HG03103 (cell line): ENCODE measurements around the gene IGDCC3.
"Not testable (repeated sequence)": the region's sequence is repeated elsewhere in the genome, so short reads cannot be mapped to it uniquely, and the experiment has no call there.

Experiments used
- ATAC-seq: cut with Tn5 transposase; IDR thresholded peaks from one replicate; pipeline ENCODE4 v1.9.1; 2021; ENCODE audit warnings: low read depth; ENCODE audit not compliant: unreplicated experiment

Gene IGDCC3

DNA sequence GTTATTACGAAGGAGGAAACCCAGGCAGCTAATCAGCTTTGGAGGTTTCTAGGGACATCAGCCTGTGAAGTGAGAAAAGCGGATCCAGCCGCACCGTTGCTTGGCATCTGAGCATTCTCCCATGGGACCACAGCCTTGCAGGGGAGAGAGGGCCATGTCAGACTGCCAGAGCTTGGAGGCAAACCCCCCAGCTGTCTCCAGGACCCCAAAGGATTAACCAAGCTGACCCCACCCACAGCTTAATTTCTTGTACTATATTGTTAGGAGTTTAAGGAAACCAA is 5.1 kb downstream of the IGDCC3 start:
- ATAC-seq: no peak

DNA sequence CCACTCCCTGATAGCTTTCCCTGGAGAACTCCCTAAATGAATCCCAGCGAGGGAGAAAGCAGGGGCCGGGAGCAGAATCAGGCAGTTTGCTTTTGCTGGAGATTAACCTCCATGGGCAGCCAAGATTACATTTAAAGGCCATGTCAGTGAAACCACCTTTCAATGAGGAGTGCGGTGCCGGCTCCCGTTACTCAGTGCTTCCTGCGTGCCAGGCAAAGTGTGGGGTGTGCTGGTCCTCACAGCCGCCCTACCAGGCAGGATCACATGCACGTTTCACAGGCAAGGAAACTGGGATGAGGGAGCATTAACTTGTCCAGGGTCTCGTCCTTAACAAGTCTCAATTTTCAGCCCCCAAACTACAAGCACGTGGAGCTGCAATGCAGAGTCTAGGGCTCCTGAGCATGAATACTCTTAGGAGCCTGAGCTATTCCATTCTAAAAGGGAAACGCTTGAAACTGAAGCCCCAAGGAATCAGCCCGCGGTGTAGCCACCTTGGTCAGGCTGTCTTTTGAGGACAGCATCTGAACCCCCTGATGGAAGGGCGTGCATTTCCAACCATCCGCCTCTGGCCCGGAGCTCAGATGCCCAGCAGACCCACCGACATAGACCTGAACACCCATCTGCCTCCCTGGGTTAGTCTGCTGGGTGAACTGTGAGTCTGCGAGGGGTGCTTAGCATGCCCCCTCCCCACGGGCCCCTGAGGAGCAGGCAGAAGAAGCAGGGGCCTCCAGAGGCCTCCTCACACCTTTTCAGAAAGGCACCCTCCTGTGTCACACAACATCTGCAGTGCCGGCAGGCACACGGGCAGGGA is 5.6 kb downstream of the IGDCC3 start:
- ATAC-seq: no peak

DNA sequence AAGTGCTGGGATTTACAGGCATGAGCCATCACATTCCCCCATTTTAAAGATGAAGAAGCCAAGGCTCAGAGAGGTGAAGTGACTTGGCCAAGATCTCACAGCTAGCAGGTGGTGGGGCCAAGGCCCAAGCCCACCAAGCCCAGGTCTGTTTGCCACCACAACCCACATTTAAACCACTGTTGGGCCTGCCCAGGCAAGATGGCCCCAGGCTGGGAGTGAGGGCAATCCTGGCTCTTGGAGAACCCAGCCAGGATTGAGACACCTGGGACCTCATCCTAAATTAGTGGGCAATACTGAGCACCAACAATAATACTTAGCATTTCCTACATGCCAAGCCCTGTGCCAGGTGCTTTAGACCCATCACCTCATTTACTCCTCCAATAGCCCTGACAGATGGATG is 6.9 kb downstream of the IGDCC3 start:
- no peak for ATAC-seq

DNA sequence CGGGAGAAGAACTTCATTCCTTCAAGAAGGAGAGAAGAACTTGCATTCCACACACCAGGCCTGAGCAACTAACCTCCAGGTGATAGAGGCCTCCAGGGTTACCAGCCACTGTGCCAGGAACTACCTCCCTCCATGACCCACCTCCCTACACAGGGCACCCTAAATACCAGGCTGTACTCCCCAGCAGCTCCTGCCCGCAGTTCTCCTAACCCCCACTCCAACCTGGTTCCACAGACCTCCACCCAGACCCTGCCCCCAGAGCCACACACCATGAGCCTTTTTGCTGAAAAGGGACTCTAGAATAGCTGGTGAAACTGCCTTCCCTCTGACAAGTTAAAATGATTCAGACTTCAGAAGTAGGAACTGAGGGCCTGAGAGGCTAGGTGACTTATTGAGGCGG is 8.2 kb downstream of the IGDCC3 start:
- no peak for ATAC-seq

DNA sequence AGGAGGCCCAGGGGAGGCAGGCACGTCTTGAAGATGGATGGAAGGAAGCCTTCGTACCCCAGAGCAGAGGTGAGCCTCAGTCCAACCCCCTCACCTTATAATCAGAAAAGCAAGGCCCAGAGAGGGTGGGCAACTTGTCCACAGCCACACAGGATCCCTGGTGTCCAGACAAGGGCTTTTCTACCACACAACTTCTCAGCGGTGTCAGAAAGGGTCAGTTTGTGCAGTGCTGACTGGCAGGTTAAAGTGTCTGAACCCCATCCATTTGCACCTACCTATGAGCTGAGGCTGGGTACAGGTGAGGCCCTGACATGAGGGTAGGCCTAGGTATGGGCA is 8.6 kb downstream of the IGDCC3 start:
- no peak for ATAC-seq

DNA sequence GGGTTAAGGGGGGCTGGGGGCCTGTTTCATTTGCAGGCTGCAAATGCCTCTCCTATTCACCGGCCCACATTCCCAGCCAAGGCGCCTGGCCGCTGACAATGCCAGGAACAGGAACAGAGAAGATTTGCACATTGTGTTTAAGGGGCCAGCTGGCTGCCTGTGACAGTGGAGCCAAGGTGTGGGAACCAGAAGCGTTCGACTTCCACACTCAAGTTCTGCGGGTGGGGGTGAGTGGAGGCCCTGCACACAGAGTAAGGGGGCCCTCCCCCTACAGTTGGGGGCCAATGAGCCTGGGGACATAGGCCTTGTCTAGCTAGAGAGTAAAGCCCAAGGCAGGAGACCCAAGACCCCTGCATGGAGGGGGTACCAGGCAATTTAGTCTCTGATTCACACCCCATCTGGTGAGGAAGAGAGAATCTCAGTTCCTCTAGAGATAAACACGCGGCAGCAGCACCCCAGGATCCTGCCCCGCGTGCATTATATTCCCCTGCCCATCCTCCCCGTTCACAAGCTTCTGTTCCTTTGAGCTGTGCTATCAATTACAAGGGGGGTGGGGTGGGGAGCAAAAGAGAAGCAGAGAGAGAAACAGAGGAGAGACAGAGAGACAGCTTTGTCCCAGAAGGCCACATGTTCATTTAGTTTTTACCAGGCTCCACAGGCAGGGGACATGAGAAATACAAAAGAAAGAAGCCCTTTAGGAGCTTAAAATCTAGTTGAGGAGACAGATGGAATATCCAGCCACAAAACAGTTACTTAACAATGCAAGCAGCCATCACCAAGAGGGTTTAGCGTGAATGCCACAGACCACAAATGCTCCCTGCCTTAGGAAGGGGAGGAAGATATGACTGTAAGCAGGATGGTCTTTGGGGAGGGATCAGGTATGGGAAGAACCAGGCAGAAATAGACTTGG is 9.2 kb downstream of the IGDCC3 start:
- no peak for ATAC-seq

DNA sequence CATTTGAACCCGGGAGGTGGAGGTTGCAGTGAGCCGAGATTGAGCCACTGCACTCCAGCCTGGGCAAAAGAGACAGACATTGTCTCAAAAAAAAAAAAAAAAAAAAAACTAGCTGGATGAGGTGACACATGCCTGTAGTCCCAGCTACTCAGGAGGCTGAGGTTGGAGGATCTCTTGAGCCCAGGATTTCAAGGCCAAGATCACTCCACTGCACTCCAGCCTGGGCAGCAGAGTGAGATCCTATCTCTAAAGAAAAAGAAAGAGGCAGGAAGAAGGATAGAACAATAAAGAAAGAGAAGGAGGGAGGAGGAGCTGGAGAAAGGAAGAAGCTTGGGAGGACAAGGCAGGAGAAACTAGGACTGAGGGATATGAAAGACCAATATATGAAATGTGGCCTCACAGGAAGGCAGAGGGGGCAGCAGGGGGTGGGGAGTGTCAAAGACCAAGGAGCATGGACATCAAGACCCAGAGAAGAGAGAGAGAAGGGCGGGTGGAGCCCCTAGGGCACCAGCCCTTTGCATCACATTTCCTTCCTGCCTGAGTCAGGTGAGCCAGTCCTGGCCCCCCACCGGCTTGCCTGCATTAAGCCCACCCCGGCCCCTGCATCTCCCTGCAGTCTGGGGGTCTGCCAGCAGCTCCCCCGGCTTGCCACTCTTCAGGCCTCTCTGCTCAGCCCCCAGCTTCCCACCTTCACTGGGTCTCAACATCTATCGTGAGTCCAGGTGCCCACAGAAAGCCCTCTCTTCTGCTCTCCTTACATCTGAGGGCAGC is 11.5 kb downstream of the IGDCC3 start:
- ATAC-seq: no peak

DNA sequence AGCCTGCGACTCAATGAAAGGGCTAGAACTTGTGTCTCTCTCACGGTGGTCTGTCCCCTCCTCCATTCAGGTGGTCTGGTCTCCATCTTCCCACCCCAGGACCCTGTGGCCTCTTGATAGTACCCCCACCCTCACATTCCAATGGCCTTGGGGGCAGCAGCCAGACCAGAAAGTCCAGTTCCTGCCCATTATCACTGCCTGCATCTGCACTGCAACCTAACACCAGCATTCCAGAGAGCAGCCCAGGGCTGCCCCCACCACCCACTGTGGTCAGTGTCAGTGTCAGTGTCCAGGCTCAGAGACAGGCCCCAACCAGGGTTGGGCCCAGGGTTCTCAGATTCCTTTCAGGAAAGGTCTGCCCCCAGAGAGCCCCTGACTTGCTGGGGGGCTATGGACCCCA is 12.6 kb downstream of the IGDCC3 start:
- ATAC-seq: no peak

DNA sequence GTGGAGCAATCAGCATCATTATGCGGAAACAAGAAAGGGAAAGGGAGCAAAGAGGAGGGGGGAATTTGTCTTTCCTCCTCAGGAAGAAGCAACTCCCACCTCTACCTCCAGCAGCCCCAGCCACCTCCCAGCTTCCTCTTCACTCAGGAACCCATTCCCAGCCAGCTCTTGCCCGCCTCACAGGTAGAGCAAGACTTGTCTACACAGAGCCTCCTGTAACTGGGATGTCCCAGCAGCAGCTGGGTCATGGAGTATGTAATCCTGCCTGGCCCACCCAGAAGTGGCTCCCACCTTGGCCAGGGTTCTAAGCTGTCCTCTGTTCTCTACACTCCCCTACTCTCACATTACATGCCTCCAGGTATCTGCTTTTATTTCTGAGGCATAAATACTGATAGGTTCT is 14.0 kb downstream of the IGDCC3 start:
- no peak for ATAC-seq

DNA sequence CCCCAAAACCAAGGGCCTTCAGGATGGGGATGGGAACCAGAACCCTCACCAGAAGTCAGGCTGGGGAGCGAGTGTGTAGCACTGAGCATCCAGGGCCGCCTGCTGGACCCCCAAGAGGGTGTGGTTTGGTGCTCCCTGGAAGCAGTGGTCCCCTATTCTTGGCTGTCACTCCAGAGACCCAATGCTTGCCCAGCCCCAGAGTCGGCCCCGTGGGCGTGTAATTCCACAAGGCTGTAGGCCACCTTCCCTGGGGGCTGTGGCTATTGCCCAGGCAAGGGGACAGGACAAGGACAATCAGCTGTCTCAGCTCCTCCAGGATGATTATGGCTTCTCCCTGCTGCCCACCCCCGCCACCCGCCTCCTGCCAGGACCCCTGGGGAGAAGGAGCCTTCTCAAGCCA is 14.5 kb downstream of the IGDCC3 start:
- ATAC-seq: no peak

DNA sequence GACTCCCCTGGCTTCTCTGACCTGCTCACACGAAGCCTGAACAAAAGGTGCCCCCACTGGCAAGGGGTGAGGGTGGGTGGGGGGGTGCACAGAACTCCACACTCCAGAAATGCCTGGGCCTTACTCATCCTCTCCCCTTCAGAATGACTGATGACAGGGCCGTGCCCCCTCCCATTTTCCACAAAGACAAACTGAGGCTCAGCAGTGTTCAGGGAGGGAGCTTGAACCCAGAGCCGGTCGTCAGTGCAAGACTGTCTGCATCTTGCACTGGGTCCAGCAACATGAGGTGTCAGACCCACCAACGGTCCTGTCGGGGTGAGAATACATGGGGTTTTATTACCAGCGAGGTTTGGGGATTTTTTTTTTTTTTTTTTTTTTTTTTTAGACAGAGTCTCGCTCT is 15.3 kb downstream of the IGDCC3 start:
- no peak for ATAC-seq

DNA sequence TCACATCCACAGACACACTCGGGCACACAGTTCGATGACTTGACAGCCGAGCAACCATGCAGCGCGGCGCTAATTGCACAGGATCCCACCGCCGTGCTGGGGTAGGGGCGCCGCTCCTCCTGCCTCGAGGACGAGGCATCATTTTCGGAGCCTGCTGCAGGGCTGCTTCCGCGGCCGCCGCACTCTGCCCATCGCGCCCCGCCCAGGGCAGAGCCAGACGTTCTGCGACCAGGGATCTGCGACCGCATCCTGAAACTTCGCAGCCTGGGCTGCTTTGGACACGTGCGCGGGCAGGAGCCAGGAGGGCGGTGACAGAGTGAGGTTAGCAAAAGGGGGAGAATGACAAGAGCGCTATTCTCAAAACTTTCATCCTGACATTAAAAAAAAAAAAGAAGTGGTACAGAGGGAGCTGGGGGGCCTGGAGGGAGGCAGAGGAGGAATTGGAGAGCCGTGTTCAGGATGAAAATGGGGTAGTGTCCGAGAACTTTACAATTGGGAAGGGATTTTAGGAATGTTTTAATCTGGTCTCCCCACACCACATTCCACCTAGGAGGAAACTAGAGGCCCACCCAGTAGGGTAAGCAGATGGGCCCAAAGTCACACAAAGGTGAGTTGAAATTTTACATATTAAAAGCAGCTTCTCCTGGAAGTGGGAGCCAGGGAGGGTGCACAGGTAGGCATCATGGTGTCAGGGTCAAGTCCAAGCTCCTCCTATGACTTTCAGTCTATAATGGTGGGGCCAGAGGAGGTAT is 15.9 kb downstream of the IGDCC3 start:
- ATAC-seq: no peak

DNA sequence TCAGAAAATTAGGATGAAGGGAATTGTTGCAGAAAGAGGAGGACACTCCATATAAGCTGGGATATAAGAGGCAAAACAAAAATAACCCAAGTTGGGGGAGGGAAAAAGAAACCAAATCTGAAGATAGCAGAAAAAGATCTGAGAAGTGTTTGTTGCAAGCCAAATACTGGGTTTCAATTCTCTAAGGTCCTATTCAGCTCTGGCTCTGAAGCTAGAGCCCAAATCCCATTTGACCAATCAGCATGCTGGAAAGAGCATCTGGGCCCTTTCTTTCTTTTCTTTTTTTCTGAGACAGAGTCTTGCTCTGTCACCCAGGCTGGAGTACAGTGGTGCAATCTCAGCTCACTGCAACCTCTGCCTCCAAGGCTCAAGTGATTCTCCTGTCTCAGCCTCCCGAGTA is 17.3 kb downstream of the IGDCC3 start:
- ATAC-seq: no peak

DNA sequence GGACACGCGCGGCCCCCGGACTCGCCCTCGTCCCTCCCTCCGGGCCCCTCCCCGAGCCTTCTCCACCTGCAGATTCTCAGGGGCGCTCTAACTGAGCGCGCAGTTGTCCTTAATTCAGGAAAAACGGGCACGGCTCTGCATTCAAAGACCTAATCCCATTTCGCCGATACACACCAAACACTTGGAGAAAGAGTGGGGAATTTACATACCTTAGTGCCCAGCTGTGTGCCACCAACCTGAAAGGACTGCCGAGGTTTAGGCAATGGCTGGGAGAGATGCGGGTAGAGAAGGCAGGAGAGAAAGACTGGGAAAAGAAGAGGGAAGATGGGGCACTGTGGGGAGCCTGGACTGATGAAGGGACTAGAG is 21.8 kb downstream of the IGDCC3 start:
- ATAC-seq: no peak

DNA sequence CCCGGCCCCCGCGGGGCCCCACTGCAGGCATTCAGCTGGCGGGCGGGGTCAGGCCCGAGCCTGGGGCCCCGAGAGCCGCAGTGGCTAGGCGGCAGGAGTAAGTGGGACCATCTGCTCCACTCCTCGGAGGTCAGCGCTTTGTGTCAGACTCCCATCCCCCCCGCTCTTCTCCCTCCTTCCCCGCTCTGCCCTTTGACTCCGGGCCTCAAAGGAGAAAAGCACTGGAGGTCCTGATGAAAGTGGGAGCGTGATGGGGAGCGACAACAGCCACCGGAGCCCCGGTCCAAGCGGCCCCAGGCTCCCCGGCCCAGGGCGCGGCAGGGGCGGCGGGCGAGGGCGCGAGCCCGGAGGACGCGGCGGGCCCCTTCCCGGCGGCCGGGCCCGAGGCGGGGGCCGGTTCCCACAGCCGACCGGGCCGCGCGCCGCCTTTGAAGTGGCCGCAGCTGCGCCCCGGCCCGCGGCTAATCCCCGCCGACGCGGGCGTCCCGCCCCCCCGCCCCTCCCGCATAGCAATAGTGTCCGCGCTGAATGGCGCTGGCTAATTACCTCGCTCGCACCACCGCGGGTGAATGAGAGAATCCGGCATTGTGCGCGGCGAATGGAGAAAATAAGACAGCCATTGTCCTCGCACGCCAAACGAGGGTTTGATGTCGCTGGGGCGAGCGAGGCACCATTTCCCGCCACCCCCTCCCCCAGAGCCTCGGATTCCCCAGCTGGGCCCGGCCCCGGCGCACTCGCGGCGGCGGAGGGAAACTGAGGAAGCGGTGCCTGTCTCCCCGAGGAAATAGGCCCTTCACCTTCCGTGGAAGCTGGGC is 22.4 kb downstream of the IGDCC3 start:
- no peak for ATAC-seq

DNA sequence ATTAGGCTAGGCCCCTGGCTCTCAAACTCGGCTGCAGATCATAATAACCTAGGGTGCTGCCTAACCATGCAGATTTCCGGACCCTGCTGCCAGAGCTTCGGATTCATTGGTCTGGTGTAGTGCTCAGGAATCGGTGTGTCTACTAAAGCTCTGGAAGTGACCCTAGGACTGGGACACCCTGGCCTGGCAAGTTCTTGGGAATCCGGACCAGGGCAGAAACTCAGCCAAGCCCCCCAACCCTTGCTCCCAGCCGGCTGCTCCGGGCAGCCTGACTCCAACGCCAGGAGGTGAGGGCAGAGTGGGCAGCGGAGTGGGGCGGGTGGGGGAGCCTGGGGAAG is 23.0 kb downstream of the IGDCC3 start:
- ATAC-seq: no peak

DNA sequence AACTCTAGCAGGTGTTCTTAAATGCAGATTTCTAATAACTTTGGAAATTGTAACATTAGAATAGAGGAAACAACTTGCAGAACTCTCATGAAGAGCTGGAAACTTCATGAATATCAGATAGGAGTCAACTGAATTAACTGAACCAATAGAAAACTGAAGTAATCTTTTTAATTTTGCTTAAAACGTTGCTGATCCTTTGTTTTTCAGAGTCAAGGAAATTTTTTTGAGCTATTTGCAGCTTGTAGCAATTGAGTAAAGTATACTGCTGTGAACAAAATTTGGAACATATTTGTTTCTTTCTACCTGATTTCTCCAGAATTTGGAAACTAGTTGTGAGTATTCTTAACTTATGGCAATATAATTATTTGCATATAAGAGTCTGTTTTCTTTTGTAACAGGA is 25.8 kb downstream of the IGDCC3 start:
- not testable (repeated sequence) for ATAC-seq

DNA sequence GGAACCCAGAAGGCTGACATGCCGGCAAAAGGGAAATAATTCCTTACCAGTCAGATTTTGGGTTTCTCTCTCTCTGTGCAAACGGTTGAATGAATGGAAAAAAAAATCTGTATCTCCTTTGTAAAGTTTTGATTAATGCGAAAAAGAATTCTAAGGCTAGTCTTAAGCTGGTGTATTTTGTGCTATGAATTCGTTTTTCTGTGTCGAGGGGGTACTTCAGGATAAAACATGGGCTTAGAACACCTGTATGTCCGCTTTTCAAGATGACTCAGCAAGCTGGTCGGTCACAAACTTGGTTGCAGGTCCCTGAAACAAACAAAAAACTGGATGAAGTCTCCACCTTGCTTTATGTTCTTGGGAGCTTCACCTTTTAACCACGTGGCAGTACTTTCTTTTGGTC is 28.5 kb downstream of the IGDCC3 start:
- ATAC-seq: no peak

DNA sequence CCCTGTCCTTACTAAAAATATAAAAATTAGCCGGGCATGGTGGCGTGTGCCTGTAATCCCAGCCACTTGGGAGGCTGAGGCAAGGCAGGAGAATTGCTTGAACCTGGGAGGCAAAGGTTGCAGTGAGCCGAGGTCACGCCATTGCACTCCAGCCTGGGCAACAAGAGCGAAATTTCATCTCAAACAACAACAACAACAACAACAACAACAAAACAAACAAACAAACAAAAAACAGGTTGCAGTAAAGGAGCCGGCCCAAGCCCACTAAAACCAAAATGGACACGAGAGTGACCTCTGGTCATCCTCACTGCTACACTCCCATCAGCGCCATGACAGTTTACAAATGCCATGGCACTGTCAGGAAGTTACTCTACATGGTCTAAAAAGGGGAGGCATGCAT is 30.0 kb downstream of the IGDCC3 start:
- ATAC-seq: not testable (repeated sequence)
